Nucleus accumbens (tissue), 56 donors: ENCODE measurements around the gene FAM107B.
"Not testable (repeated sequence)": the region's sequence is repeated elsewhere in the genome, so short reads cannot be mapped to it uniquely, and the experiment has no call there.

Experiments used
- DNase-seq, 56 donors: peaks; one replicate each; lab custom pipeline; 2025; lab: John Stamatoyannopoulos, UW

Gene FAM107B

DNA sequence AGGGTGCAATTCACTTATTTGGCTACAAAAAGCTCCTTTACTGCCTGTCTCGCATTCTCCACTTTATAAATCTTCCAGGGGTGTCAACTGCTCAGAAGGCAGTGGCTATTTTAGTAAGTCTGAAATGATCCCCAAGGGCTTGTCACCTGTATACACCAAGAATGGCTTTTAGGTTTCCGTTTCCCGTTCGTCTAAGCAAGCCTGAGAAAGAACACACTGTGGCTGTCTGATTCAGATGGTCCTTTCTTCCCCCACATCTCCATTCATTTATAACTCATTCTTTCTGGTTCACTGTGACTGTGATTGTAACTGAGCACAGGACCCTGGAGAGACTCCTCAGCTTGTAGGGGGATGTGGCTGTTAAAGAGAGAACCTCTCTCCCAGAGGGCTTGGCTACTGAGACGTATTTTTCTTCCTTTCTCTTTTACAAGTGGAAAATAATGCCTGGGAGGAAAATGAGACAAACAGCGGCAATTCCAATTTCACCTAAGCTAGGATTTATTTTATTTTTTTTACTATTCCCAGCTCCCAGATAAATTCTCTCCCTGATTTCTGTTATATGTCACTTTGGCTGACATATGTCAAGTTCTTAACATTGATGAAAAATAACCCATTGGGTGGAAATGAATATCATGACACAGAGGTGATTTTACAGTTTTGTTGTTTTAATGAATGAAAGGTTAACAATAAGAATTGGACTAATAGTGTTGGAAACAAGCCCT lies 129.3 kb downstream of the FAM107B start:
- no peak for DNase-seq

- no peak for DNase-seq
Measured at GRCh38 chr10:14639637-14640036, 135.1 kb downstream of the FAM107B start.

- DNase-seq = no peak
Measured at GRCh38 chr10:14635043-14635710, 139.5 kb downstream of the FAM107B start.

DNA sequence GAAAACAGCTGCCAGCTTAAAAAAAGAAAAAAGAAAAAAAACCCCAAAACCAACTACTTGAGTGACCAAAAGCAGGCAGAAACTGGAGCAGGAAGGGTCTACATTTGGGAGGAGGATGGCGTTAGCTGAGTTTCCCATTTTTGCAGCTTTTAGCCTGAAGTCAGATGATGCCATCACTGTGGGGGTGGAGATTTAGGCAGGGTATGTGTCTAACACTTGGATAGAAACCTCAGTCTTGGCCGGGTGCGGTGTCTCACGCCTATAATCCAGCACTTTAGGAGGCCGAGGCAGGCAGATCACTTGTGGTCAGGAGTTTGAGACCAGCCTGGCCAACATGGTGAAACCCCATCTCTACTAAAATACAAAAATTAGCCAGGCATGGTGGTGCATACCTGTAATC lies 140.1 kb downstream of the FAM107B start:
- not testable (repeated sequence) for DNase-seq

GRCh38 chr10:14625765-14626525 lies 148.8 kb downstream of the FAM107B start:
- DNase-seq = no peak

- DNase-seq = peak in 20 of 56 donors; percentile 10 to 55 (median 30)
Measured at GRCh38 chr10:14625192-14625631, 149.5 kb downstream of the FAM107B start.

DNA sequence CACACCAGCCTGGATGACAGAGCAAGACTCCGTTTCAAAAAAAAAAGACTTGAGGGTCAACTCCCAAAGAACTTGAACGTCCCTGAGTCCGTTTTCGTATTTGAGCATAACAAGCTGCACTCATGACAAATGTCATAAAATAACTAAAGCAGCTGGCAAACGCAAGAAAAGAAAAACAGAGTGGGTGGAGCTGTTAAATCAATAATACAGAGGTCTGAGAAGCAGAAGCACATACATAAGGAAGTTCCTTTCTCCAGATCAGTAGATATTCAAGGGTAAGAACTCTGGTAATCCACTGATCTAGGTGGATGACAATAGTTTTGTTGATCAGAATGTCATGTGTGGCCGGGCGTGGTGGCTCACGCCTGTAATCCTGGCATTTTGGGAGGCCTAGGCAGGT lies 150.1 kb downstream of the FAM107B start:
- no peak for DNase-seq

GRCh38 chr10:14623931-14624330 lies 150.8 kb downstream of the FAM107B start:
- no peak for DNase-seq

DNA sequence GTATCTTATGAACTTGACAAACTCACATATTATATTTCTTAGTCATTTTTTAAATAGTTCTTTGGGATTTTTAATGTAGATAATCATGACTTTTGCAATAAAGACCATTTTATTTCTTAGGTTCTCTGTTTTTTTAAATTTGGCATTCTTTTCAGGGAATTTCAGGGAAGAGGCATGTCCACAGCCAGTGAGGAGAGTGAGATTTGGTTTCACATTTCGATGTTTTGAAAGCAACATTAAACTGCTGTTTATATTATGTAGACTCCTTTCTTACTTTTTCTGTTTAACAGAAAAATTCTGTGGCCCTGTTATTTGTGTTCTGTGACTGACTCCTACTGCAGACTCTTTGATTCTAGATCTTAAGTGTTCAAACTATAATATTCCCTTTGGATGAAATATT lies 153.7 kb downstream of the FAM107B start:
- DNase-seq = no peak

- no peak for DNase-seq
Measured at GRCh38 chr10:14618674-14619073, 156.0 kb downstream of the FAM107B start.

DNA sequence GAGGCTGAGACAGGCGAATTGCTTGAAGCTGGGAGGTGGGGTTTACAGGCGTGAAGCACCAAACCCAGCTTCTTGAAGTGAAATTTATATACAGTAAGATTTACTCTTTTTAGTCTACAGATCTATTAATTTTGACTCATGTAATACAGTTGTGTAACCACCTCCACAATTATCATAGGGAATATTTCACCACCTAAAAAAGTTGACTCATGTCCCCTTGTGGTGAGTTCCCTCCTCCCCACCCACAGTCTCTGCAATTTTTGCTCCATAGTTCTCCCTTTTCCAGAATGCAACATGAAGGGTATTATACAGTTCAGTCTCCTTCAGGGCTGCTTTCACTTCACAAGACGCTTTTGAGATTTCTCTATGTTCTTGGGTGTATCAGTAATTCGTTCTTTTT lies 156.8 kb downstream of the FAM107B start:
- DNase-seq = peak in 1 of 56 donors; percentile 4

DNA sequence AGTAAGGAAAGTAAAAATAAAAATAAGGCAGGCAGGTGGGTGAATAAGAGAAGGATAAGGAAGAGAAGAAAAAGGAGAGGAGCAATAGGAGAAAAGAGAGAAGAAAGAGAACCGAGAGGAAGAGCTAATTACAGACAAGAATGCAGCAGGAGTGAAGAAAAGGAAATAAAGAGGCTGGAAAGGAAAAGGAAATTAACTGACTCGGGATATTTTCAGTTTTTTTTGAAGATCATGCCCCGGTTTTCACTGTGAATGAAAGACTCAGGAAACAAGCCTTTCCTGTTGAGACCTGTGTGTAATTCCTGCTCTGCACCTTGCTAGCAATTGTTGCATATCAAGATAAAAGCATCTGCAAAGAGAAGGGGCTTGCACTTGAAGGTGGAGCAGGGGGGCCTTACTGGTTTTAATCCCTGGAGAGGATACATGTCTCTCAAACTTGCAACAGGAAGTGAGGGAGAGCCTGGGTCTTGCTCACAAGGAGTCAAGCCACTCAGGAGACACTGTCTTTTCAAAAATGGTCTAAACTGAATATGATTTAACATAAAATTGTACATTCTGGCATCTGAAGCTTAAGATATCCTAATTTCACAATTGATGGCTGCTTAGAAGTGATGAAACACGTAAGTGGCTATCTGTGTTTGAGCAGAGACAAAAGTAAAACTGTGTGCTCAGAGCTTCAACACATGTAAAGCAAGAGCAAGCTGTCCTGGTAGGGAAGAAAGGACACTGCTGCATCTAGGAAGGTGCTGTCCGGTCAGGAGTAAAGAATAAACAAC lies 157.6 kb downstream of the FAM107B start:
- DNase-seq = no peak

DNA sequence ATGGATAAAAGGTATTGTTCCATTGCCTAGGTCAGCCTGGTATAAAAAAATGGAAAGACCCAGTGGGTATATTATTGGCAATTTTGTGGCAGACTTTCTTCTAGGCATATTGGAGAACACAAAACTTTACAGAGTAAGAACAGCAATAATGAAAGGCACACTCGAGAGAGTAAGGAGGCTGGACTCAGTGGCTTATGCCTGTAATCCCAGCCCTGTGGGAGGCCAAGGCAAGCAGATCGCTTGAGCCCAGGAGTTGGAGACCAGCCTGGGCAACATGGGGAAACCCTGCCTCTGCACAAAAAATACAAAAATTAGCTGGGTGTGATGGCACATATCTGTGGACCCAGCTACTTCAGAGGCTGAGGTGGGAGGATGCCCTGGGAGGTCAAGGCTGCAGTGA lies 158.2 kb downstream of the FAM107B start:
- DNase-seq = no peak

- DNase-seq = no peak
Measured at GRCh38 chr10:14613588-14613920, 161.1 kb downstream of the FAM107B start.

DNA sequence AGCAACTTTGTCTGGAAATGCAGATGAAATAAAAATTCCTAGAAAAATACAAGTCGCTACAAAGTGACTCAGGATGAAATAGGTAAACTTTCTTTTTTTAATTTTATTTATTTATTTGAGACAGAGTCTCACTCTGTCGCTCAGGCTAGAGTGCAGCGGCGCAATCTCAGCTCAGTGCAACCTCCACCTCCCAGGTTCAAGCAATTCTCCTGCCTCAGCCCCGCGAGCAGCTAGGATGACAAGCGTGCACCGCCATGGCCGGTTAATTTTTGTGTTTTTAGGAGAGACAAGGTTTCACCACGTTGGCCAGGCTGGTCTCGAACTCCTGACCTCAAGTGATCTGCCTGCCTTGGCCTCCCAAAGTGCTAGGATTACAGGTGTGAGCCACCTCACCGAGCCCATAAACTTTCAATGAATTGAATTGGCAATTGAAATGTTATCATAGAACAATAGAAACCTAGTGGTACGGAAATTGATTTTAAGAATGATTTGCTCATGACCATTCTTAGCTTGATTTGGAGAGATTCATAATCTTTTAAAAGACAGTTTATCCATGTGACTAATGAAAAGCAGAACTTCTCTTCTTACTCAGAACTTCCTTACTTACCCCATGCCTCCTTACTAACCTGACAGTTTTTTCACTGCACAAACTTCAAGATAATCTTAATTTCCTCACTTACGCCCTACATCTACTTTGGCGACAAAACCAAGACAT lies 161.7 kb downstream of the FAM107B start:
- no peak for DNase-seq

- DNase-seq = no peak
Measured at GRCh38 chr10:14611968-14612693, 162.6 kb downstream of the FAM107B start.

GRCh38 chr10:14609178-14609577 lies 165.5 kb downstream of the FAM107B start:
- DNase-seq = peak in 1 of 56 donors; percentile 18

GRCh38 chr10:14608381-14609001 lies 166.2 kb downstream of the FAM107B start:
- DNase-seq = peak in 5 of 56 donors; percentile 11 to 35 (median 18)

DNA sequence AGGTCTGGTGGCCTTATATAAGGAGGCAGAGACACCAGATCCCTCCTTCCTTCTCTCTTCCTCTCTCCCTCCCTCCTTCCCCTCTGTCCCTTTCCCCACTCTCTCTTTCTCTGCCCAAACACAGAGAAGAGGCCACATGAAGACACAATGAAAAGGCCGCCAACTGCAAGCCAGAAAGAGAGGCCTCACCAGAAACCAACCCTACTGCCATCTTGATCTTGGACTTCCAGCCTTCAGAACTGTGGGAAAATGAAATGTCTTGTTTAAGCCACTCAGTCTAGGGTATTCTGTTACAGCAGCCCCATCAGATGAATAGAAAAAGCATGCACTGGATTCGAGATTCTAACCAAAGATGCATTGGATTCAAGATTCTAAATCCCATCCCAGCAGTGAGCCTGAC lies 168.1 kb downstream of the FAM107B start:
- DNase-seq = no peak
